ENCODE measurements around the gene KRTAP2-1. TPM values are rescaled to one million over a fixed set of nuclear protein-coding genes. Genes with fewer than 3 reads are reported as not detected.
"Not testable (repeated sequence)": the region's sequence is repeated elsewhere in the genome, so short reads cannot be mapped to it uniquely, and the experiment has no call there.

KRTAP2-1 gene, protein sequence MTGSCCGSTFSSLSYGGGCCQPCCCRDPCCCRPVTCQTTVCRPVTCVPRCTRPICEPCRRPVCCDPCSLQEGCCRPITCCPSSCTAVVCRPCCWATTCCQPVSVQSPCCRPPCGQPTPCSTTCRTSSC
- total RNA-seq (not detected), polyA plus RNA-seq (not detected)

DNA sequence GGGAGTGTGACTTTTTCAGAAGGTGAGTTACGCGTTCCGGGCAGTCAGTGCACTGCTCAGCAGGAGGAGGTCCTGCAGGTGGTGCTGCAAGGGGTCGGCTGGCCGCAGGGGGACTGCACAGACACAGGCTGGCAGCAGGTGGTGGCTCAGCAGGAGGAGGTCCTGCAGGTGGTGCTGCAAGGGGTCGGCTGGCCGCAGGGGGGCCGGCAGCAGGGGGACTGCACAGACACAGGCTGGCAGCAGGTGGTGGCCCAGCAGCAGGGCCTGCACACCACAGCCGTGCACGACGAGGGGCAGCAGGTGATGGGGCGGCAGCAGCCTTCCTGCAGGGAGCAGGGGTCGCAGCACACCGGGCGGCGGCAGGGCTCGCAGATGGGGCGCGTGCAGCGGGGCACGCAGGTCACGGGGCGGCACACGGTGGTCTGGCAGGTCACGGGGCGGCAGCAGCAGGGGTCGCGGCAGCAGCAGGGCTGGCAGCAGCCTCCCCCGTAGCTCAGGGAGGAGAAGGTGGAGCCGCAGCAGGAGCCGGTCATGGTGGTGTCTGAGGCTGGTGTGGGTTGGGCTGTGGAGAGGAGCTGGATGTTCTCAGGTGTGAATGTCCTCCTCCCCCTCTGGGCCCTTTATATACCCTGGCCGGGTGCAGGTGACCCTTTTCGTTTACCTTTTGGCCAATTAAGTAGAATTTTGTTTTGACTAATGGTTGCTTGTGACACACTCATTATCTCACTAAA is at the start of gene KRTAP2-1:
Gene KRTAP2-1 (minus strand): TSS at position 582 of the 731 bp plus-strand sequence. CDS start 49 bp downstream, at position 533.
- DNase-seq; H3K9me3 Mint-ChIP-seq; H3K4me3 ChIP-seq (ENCODE audit: low read depth, low read length); H3K4me3 Mint-ChIP-seq; H3K9me3 ChIP-seq (ENCODE audit: control insufficient read depth in 2 of 2, low read length in 2 of 2); H3K4me1 ChIP-seq (ENCODE audit: control insufficient read depth, insufficient read depth, low read length, poor library complexity, severe bottlenecking); H3K36me3 Mint-ChIP-seq; H3K27ac Mint-ChIP-seq; H3K27ac ChIP-seq (ENCODE audit: insufficient read depth, low read length, poor library complexity, severe bottlenecking); H3K36me3 ChIP-seq (ENCODE audit: control insufficient read depth, insufficient read depth, low read length); H3K4me1 Mint-ChIP-seq; ATAC-seq (ENCODE audit: low read depth in 2 of 2): not testable (repeated sequence)
- peaks cover 45% of the 10 kb centered on the region for H3K27me3 Mint-ChIP-seq
- H3K27me3 ChIP-seq (ENCODE audit: control insufficient read depth, insufficient read depth, low read length) = peaks cover 11% of the 10 kb centered on the region

DNA sequence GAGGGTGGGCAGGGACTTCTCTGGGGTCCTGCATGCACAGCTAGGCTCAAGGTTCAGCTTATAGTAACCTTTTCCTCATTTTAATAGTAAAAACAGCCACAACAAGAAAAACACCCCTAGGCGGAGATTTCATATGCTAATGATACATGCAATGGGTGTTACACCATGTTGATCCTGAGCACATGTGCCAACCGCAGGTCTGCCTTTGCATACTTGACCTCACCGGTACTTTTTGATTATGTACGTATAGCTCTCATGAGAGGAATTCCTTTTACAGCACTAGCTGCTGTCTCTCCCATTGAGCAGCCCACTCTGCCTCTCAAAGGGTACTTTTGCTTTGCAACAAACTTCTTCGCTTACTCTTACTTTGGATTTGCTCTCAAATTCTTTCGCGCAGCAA is 48.9 kb upstream of the KRTAP2-1 start:
- Mint-ChIP-seq H3K4me3 (no peak overlapping the region), H3K4me1 (peaks cover 0 to 9% (median 2%) of the 10 kb centered on the region in 4 donors), H3K27ac (no peak overlapping the region), H3K27me3 (peaks cover 34% of the 10 kb centered on the region), H3K9me3 (peaks cover 0 to 3% (median 0%) of the 10 kb centered on the region in 7 donors), H3K36me3 (no peaks in the 10 kb centered on the region)
- no peaks in the 10 kb centered on the region for H3K9me3 ChIP-seq (ENCODE audit: control insufficient read depth in 2 of 2, low read length in 2 of 2)
- H3K27me3 ChIP-seq (ENCODE audit: control insufficient read depth, insufficient read depth, low read length) = peaks cover 4% of the 10 kb centered on the region
- no peaks in the 10 kb centered on the region for H3K4me1 ChIP-seq (ENCODE audit: control insufficient read depth, insufficient read depth, low read length, poor library complexity, severe bottlenecking)
- H3K4me3 ChIP-seq (ENCODE audit: low read depth, low read length) = no peak overlapping the region
- DNase-seq = no peak
- H3K36me3 ChIP-seq (ENCODE audit: control insufficient read depth, insufficient read depth, low read length) = no peaks in the 10 kb centered on the region
- ATAC-seq (ENCODE audit: low read depth in 2 of 2) = no peak
- no peak overlapping the region for H3K27ac ChIP-seq (ENCODE audit: insufficient read depth, low read length, poor library complexity, severe bottlenecking)

DNA sequence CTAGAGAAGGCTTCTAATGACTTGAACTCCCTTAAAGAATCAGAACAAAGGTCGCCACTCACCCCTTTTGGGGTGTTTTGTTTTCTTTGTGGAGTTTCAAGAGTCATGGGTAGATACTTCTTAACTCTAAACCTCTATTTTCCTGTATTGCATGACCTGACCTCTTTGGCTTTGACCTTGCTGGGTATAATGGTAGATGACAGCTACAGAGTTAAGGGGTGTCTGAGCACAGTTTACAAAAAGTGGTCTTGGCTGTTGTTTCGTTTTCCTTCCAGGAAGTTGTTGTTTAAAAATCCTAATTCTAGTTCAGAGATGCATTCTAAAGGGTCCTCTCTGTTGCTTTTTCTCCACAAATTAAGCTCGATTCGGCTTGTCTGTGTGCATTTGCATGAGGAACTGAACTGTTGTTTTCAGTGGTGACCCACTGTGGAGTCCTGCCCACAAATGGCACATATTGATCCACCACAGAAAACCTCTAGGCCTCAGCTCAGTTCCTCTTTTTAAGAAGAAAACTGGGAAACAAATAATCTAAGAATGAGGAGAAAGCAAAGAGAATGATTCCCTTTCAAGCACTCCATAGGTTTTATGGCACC is 41.7 kb upstream of the KRTAP2-1 start:
- peaks cover 19% of the 10 kb centered on the region for H3K27me3 Mint-ChIP-seq
- H3K4me3 ChIP-seq (ENCODE audit: low read depth, low read length); H3K4me3 Mint-ChIP-seq; H3K4me1 Mint-ChIP-seq; DNase-seq; ATAC-seq (ENCODE audit: low read depth in 2 of 2); H3K27ac Mint-ChIP-seq; H3K4me1 ChIP-seq (ENCODE audit: control insufficient read depth, insufficient read depth, low read length, poor library complexity, severe bottlenecking); H3K9me3 ChIP-seq (ENCODE audit: control insufficient read depth in 2 of 2, low read length in 2 of 2); H3K27ac ChIP-seq (ENCODE audit: insufficient read depth, low read length, poor library complexity, severe bottlenecking); H3K9me3 Mint-ChIP-seq; H3K36me3 ChIP-seq (ENCODE audit: control insufficient read depth, insufficient read depth, low read length); H3K36me3 Mint-ChIP-seq; H3K27me3 ChIP-seq (ENCODE audit: control insufficient read depth, insufficient read depth, low read length): not testable (repeated sequence)

DNA sequence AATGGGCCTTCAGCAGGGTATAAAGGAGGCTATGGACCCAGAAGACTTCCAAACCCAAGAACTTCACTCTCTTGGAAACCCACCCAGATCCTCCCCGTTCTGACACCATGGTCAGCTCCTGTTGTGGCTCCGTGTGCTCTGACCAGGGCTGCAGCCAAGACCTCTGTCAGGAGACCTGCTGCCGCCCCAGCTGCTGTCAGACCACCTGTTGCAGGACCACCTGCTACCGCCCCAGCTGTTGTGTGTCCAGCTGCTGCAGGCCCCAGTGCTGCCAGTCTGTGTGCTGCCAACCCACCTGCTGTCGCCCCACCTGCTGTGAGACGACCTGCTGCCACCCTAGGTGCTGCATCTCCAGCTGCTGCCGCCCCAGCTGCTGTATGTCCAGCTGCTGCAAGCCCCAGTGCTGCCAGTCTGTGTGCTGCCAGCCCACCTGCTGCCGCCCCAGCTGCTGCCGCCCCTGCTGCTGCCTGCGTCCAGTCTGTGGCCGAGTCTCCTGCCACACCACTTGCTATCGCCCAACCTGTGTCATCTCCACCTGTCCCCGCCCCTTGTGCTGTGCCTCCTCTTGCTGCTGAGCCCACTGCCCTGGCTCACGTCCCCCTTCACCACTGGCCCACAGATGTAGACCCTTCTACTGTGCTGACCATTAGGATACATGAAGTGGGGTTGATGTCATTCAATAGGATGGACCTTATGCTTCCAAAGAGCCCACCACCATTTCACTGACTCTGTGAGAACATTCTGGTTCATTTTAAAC is 37.2 kb upstream of the KRTAP2-1 start, which contains the start of gene KRTAP4-7:
Gene KRTAP4-7 (plus strand): TSS at position 51 of the 757 bp plus-strand sequence. CDS start 57 bp downstream, at position 108.
- Mint-ChIP-seq H3K27me3 (peaks cover 28% of the 10 kb centered on the region), H3K4me3 (peak within 1 kb of the TSS in 1 of 4 donors; percentile 38)
- H3K4me1 ChIP-seq (ENCODE audit: control insufficient read depth, insufficient read depth, low read length, poor library complexity, severe bottlenecking); H3K27ac ChIP-seq (ENCODE audit: insufficient read depth, low read length, poor library complexity, severe bottlenecking); ATAC-seq (ENCODE audit: low read depth in 2 of 2); DNase-seq; H3K36me3 ChIP-seq (ENCODE audit: control insufficient read depth, insufficient read depth, low read length); H3K36me3 Mint-ChIP-seq; H3K9me3 Mint-ChIP-seq; H3K9me3 ChIP-seq (ENCODE audit: control insufficient read depth in 2 of 2, low read length in 2 of 2); H3K27ac Mint-ChIP-seq; H3K4me3 ChIP-seq (ENCODE audit: low read depth, low read length); H3K4me1 Mint-ChIP-seq; H3K27me3 ChIP-seq (ENCODE audit: control insufficient read depth, insufficient read depth, low read length): not testable (repeated sequence)

DNA sequence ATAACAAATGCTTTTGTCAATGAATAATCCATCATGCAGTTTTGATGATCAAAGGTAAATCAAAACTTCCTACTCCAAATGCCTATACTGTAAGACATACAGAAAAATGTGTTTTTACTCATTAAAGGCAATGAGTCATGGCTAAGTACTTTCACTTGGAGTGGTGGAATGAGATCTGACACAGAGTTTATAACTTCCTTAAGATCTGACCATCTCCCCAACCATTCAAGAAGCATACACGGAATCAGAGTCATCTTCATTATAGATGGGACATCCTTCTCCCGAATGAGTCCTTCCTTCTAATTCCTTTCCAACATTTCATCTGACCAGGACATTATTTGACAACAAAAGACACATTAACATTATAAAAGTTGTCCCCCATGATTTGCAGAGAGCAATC is 36.3 kb upstream of the KRTAP2-1 start:
- H3K27me3 Mint-ChIP-seq = peaks cover 26% of the 10 kb centered on the region
- not testable (repeated sequence) for H3K36me3 ChIP-seq (ENCODE audit: control insufficient read depth, insufficient read depth, low read length); H3K27ac ChIP-seq (ENCODE audit: insufficient read depth, low read length, poor library complexity, severe bottlenecking); H3K4me3 ChIP-seq (ENCODE audit: low read depth, low read length); H3K9me3 ChIP-seq (ENCODE audit: control insufficient read depth in 2 of 2, low read length in 2 of 2); H3K27me3 ChIP-seq (ENCODE audit: control insufficient read depth, insufficient read depth, low read length); H3K4me1 ChIP-seq (ENCODE audit: control insufficient read depth, insufficient read depth, low read length, poor library complexity, severe bottlenecking); ATAC-seq (ENCODE audit: low read depth in 2 of 2); H3K27ac Mint-ChIP-seq; DNase-seq; H3K4me1 Mint-ChIP-seq; H3K9me3 Mint-ChIP-seq; H3K4me3 Mint-ChIP-seq; H3K36me3 Mint-ChIP-seq

DNA sequence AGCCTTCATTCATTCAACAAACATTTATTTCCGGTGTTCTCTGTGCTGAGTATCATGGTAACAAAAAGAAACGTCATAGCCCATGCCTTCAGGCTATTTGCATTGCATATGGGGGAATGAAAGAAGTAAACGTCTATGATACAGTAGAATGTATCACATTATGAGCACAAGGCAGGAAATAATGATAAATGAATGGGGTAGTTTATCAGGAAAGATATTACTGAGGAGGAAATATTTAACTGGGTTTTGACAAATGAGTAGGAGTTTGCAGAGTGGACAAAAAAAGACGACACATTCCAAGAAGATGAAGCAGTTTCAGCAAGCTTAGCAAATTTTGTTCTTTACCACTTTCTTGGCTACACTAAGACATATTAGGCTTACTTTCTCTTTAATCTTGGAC is 35.5 kb upstream of the KRTAP2-1 start:
- no peak for ATAC-seq (ENCODE audit: low read depth in 2 of 2)
- Mint-ChIP-seq H3K27ac (no peak overlapping the region), H3K9me3 (peaks cover 0 to 3% (median 0%) of the 10 kb centered on the region in 7 donors)

DNA sequence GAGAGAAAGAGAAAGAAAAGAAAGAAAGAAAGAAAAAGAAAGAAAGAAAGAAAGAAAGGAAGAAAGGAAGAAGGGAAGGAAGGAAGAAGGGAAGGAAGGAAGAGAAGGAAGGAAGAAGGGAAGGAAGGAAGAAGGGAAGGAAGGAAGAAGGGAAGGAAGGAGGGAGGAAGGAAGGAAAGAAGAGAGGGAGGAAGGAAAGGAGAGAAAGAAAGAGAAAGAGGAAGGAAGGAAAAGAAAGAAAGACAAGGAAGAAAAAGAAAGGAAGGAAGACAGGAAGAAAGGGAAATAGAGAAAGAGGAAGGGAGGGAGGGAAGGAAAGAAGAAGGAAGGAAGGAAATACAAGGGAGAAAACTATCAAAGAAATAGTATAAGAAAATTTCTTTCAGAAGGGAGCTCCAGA is 29.7 kb upstream of the KRTAP2-1 start:
- Mint-ChIP-seq H3K9me3 (peaks cover 0 to 3% (median 0%) of the 10 kb centered on the region in 7 donors), H3K4me1 (peaks cover 0 to 2% (median 0%) of the 10 kb centered on the region in 4 donors), H3K27ac (no peak overlapping the region), H3K36me3 (no peaks in the 10 kb centered on the region), H3K27me3 (peaks cover 25% of the 10 kb centered on the region), H3K4me3 (no peak overlapping the region)
- Histone ChIP-seq H3K9me3 (ENCODE audit: control insufficient read depth in 2 of 2, low read length in 2 of 2) (no peaks in the 10 kb centered on the region), H3K4me1 (ENCODE audit: control insufficient read depth, insufficient read depth, low read length, poor library complexity, severe bottlenecking) (no peaks in the 10 kb centered on the region), H3K36me3 (ENCODE audit: control insufficient read depth, insufficient read depth, low read length) (no peaks in the 10 kb centered on the region), H3K27ac (ENCODE audit: insufficient read depth, low read length, poor library complexity, severe bottlenecking) (no peak overlapping the region), H3K4me3 (ENCODE audit: low read depth, low read length) (no peak overlapping the region), H3K27me3 (ENCODE audit: control insufficient read depth, insufficient read depth, low read length) (peaks cover 13% of the 10 kb centered on the region)
- ATAC-seq (ENCODE audit: low read depth in 2 of 2) (no peak), DNase-seq (no peak)

More for the DNA sequence above, 35.5 kb upstream of the KRTAP2-1 start:
- DNase-seq = no peak
- Histone ChIP-seq H3K27me3 (ENCODE audit: control insufficient read depth, insufficient read depth, low read length) (peaks cover 3% of the 10 kb centered on the region), H3K9me3 (ENCODE audit: control insufficient read depth in 2 of 2, low read length in 2 of 2) (no peaks in the 10 kb centered on the region), H3K4me1 (ENCODE audit: control insufficient read depth, insufficient read depth, low read length, poor library complexity, severe bottlenecking) (no peaks in the 10 kb centered on the region), H3K4me3 (ENCODE audit: low read depth, low read length) (no peak overlapping the region), H3K36me3 (ENCODE audit: control insufficient read depth, insufficient read depth, low read length) (no peaks in the 10 kb centered on the region), H3K27ac (ENCODE audit: insufficient read depth, low read length, poor library complexity, severe bottlenecking) (no peak overlapping the region)
- no peaks in the 10 kb centered on the region for H3K36me3 Mint-ChIP-seq
- peaks cover 27% of the 10 kb centered on the region for H3K27me3 Mint-ChIP-seq
- H3K4me3 Mint-ChIP-seq = no peak overlapping the region
- no peaks in the 10 kb centered on the region for H3K4me1 Mint-ChIP-seq

Data from CD4-positive, CD25-positive, alpha-beta regulatory T cell (primary cell).